ACC112 (cell line): ENCODE results near the gene CDH4.

Source experiments
- H2AFZ ChIP-seq: fragments of 200-600 bp; sonication (generic); one replicate; pipeline ENCODE4 v1.6.0; 2017; ENCODE audit warnings: antibody characterized with exemption, low read length; ENCODE audit not compliant: unreplicated experiment
- H3K27ac ChIP-seq: fragments of 200-600 bp; sonication (generic); 2 replicates; pipeline ENCODE4 v1.5.1; 2014; ENCODE audit warnings: low read depth, mild to moderate bottlenecking, antibody characterized with exemption, low read length, moderate library complexity
- H3K27me3 ChIP-seq: fragments of 200-600 bp; sonication (generic); 2 replicates; pipeline ENCODE4 v1.6.1; 2014; ENCODE audit warnings: mild to moderate bottlenecking, antibody characterized with exemption, low read length, moderate library complexity, mixed read lengths; ENCODE audit not compliant: insufficient read depth
- H3K36me3 ChIP-seq: fragments of 200-600 bp; sonication (generic); 2 replicates; pipeline ENCODE4 v1.6.1; 2016; ENCODE audit warnings: mild to moderate bottlenecking, antibody characterized with exemption, low read length, moderate library complexity, mixed read lengths; ENCODE audit not compliant: insufficient read depth
- H3K4me1 ChIP-seq: fragments of 200-600 bp; sonication (generic); one replicate; pipeline ENCODE4 v1.6.1; 2016; ENCODE audit warnings: low read length, mixed read lengths; ENCODE audit not compliant: insufficient read depth, unreplicated experiment, control insufficient read depth
- H3K4me3 ChIP-seq: fragments of 200-600 bp; sonication (generic); 2 replicates; pipeline ENCODE4 v1.5.1; 2014; ENCODE audit warnings: mild to moderate bottlenecking, low read depth, low read length
- H3K79me2 ChIP-seq: fragments of 200-600 bp; sonication (generic); one replicate; pipeline ENCODE4 v1.6.0; 2016; ENCODE audit warnings: low read length; ENCODE audit not compliant: control insufficient read depth, unreplicated experiment, insufficient read depth

Gene CDH4

DNA sequence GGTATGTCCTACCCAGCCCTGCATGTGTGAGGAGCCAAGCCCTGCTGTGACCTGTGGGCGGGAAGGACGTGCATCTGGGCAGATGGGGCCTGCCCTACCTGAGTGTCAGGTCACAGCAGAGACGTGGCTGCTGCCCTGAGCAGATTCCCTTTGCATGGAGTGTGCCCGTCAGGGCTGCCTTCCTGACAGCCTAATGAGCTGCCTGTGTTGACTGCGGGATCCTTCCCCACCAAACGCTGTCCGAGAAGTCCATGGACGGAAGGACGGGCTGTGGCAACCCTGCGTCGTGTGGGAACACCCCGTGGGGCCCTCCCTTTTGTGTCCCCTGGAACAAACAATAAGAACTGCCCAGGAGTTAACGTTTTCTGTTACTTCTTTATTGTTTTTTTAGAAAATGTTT is 343.2 kb downstream of the CDH4 start:
- Histone ChIP-seq H3K27me3 (no peaks in the 10 kb centered on the region), H2AFZ (no peak overlapping the region), H3K4me3 (no peak overlapping the region), H3K4me1 (no peaks in the 10 kb centered on the region), H3K36me3 (no peaks in the 10 kb centered on the region), H3K79me2 (no peaks in the 10 kb centered on the region), H3K27ac (no peak overlapping the region)

DNA sequence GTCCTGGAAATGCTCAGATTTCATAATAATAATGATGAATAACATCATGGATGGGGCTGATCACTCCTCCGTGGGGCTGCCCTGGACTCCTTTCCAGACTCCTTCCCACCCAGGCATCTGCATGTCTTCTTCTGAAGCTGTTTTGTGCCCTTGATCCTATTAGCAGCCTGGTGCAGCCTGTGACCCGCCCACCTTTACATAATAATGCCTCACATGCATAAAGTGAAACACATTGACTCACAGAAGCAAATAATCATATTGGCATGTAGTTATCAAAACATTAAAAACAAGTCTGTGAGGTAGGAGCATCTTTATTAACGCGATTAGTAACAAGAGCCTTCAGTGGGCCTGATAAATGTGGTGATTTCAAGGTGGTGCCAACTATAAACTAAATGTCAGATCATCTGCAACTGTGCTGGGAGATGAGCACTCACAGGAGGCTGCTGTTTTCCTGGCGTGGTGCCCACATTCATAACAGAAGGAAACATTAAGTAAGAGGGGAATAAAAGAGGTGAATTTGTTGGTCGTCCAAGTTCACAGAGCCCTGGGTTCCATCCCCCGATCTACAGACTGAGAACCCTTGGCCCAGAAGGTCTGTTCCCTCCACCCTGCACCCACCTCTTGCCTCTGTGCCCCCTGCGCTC is 344.7 kb downstream of the CDH4 start:
- Histone ChIP-seq H3K27me3 (no peaks in the 10 kb centered on the region), H3K4me3 (no peak overlapping the region)

DNA sequence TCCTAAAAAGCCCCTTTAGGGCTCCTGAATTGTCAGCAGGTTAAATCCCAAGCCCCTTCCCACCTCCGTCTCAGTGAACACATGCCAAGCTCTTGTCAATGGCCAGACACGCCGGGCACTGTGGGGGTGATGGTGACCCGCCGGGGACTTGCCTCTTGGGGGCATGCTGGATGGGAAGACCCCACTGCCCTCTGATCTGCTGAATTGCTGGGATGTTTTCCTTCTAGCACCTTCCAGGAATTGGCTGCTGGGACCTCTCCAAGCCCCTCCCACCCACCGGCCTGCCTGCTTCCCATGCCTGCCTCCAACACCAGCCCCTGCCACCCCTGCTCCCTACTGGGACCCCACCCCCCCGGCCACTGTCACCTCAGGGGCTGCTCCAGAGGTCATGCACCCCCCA is 345.9 kb downstream of the CDH4 start:
- H3K79me2 ChIP-seq = no peaks in the 10 kb centered on the region
- no peaks in the 10 kb centered on the region for H3K27me3 ChIP-seq
- no peaks in the 10 kb centered on the region for H3K4me1 ChIP-seq
- no peaks in the 10 kb centered on the region for H3K36me3 ChIP-seq
- no peak overlapping the region for H2AFZ ChIP-seq
- H3K4me3 ChIP-seq = no peak overlapping the region
- no peak overlapping the region for H3K27ac ChIP-seq

More for the DNA sequence above, 344.7 kb downstream of the CDH4 start:
- Histone ChIP-seq H2AFZ (no peak overlapping the region), H3K79me2 (no peaks in the 10 kb centered on the region), H3K36me3 (no peaks in the 10 kb centered on the region), H3K4me1 (no peaks in the 10 kb centered on the region), H3K27ac (no peak overlapping the region)

- H3K27me3 ChIP-seq = no peaks in the 10 kb centered on the region
- H3K4me1 ChIP-seq = no peaks in the 10 kb centered on the region
- no peaks in the 10 kb centered on the region for H3K36me3 ChIP-seq
- H2AFZ ChIP-seq = no peak overlapping the region
- H3K27ac ChIP-seq = no peak overlapping the region
- no peaks in the 10 kb centered on the region for H3K79me2 ChIP-seq
- H3K4me3 ChIP-seq = no peak overlapping the region
Measured at GRCh38 chr20:61598586-61598985, 346.5 kb downstream of the CDH4 start.

DNA sequence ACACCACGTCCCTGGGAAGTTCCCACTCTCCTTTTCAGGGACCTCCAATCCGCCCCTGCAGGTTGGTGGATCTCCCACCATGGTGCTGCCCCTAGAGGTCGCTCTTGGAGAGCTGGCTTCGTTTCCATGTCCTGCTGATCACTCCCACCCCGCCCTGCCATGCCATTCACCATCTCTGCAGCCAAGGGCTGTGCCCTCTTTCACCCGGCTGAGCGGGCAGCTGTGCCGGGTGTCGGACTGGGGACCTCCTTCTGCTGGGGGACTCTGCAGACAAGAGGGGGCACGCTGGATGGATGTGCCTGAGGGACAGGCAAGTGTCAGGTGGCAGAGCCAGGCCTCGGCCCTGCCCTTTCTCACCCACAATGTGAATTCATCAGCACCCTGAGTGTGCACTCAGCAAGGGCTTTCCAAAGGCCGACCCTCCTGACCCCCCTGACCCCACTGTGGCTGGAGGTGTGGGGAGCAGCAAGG is 347.0 kb downstream of the CDH4 start:
- H3K4me1 ChIP-seq = no peaks in the 10 kb centered on the region
- no peaks in the 10 kb centered on the region for H3K79me2 ChIP-seq
- no peak overlapping the region for H3K4me3 ChIP-seq
- no peaks in the 10 kb centered on the region for H3K36me3 ChIP-seq
- H2AFZ ChIP-seq = no peak overlapping the region
- H3K27me3 ChIP-seq = no peaks in the 10 kb centered on the region
- H3K27ac ChIP-seq = no peak overlapping the region

DNA sequence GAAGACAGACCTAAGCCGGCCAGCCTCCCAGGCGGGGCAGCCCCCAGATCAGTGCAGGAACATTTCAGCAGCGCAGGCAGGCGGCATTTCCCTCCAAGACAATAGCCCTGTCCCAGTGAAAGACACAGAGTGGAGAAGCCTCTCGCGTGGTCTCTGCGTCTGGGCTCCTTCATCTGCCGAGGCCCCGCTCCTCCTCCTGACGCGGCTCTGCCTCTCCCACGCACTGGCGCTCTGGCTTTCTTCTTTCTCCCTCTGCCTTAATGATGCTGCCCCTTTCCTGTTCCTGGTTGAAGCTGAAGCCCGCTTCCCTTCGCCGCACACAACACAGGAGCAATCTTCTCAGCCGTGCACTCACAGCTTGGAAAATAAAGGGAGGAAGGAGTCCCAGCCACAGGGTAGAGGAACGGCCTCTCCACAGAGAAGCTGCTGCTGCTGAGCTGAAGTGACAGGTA is 347.5 kb downstream of the CDH4 start:
- H3K79me2 ChIP-seq = no peaks in the 10 kb centered on the region
- H3K36me3 ChIP-seq = no peaks in the 10 kb centered on the region
- H3K4me1 ChIP-seq = no peaks in the 10 kb centered on the region
- no peaks in the 10 kb centered on the region for H3K27me3 ChIP-seq
- no peak overlapping the region for H2AFZ ChIP-seq
- H3K27ac ChIP-seq = no peak overlapping the region
- no peak overlapping the region for H3K4me3 ChIP-seq

DNA sequence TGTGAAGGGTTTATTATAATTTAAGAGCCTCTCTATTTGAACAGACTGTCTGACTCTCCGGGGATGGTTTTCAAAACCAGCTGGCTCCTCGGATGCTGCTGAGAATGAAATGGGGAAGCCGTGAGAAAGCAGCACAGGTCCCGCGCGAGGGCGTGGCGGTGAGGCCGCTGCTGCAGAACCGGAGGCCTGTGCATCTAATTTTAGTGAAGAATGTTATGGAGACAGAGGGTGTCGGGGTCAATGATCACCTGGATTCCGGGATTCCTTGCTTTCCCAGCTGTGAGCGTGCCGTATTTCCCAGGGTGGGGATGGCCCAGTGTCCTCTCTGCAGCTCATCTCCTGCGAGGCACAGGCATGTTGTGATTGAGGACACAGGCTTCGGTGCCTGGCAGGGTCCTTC is 348.0 kb downstream of the CDH4 start:
- Histone ChIP-seq H3K27ac (no peak overlapping the region), H3K36me3 (no peaks in the 10 kb centered on the region), H3K4me3 (no peak overlapping the region), H3K27me3 (no peaks in the 10 kb centered on the region), H3K4me1 (no peaks in the 10 kb centered on the region), H2AFZ (no peak overlapping the region), H3K79me2 (no peaks in the 10 kb centered on the region)

- Histone ChIP-seq H3K4me3 (no peak overlapping the region), H3K27ac (no peak overlapping the region), H3K4me1 (no peaks in the 10 kb centered on the region), H3K27me3 (no peaks in the 10 kb centered on the region), H3K79me2 (no peaks in the 10 kb centered on the region), H2AFZ (no peak overlapping the region), H3K36me3 (no peaks in the 10 kb centered on the region)
Measured at GRCh38 chr20:61601361-61601760, 349.3 kb downstream of the CDH4 start.

- no peak overlapping the region for H2AFZ ChIP-seq
- H3K79me2 ChIP-seq = no peaks in the 10 kb centered on the region
- no peak overlapping the region for H3K4me3 ChIP-seq
- H3K36me3 ChIP-seq = no peaks in the 10 kb centered on the region
- no peaks in the 10 kb centered on the region for H3K4me1 ChIP-seq
- H3K27me3 ChIP-seq = no peaks in the 10 kb centered on the region
- no peak overlapping the region for H3K27ac ChIP-seq
Measured at GRCh38 chr20:61601853-61602252, 349.8 kb downstream of the CDH4 start.

DNA sequence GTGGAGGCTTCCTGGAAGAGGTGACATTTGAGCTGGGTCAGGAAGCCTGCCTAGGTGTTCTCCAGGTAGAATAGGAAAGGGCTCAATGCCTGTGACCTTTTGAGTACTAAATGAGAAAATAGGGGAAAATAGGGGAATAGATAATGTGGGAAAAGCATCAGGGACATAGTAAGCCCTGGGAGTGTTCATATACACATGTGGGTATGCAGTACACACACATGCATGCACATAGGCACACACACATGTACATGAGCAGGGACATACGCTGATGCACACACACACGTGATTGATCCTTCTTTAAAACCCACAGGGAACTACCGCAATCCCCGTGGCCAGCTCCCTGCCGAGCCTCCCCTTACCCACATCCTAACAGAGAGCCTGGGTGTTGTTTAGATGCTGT is 351.7 kb downstream of the CDH4 start:
- no peaks in the 10 kb centered on the region for H3K27me3 ChIP-seq
- H2AFZ ChIP-seq = no peak overlapping the region
- H3K36me3 ChIP-seq = no peaks in the 10 kb centered on the region
- no peak overlapping the region for H3K27ac ChIP-seq
- H3K79me2 ChIP-seq = no peaks in the 10 kb centered on the region
- H3K4me3 ChIP-seq = no peak overlapping the region
- no peaks in the 10 kb centered on the region for H3K4me1 ChIP-seq

GRCh38 chr20:61604549-61604948 is 352.5 kb downstream of the CDH4 start:
- Histone ChIP-seq H3K27ac (no peak overlapping the region), H3K4me3 (no peak overlapping the region), H3K27me3 (no peaks in the 10 kb centered on the region), H2AFZ (no peak overlapping the region), H3K36me3 (no peaks in the 10 kb centered on the region), H3K4me1 (no peaks in the 10 kb centered on the region), H3K79me2 (no peaks in the 10 kb centered on the region)
